ENCODE data around the gene CD74.

CD74 gene

GRCh38 chr5:150451594-150451993 is 38.9 kb upstream of the CD74 start:
- TF ChIP-seq POLR2AphosphoS5 (IDR thresholded peaks at IDR 0.05; ENCODE audit: low read depth, low read length) (no peak), REST (IDR thresholded peaks at IDR 0.05; ENCODE audit: insufficient read depth in 1 of 2, low read depth in 2 of 2, low read length in 2 of 2) (no peak), SIN3A (IDR thresholded peaks at IDR 0.05; ENCODE audit: borderline replicate concordance, insufficient read depth, low read length) (no peak), FOXP2 (optimal IDR thresholded peaks at IDR 0.05; ENCODE audit: borderline replicate concordance, extremely low read depth, extremely low read length, insufficient read depth) (no peak), TAF1 (IDR thresholded peaks at IDR 0.05; ENCODE audit: borderline replicate concordance, insufficient read depth, low read length) (no peak)

- TF ChIP-seq REST (IDR thresholded peaks at IDR 0.05; ENCODE audit: insufficient read depth in 1 of 2, low read depth in 2 of 2, low read length in 2 of 2) (peak; percentile 22 to 69; a peak in 2 of 4 replicates), SIN3A (IDR thresholded peaks at IDR 0.05; ENCODE audit: borderline replicate concordance, insufficient read depth, low read length) (0 out of 2 replicates have a peak, but pooled peaks have one; percentile 68), POLR2AphosphoS5 (IDR thresholded peaks at IDR 0.05; ENCODE audit: low read depth, low read length) (peak; percentile 95), FOXP2 (optimal IDR thresholded peaks at IDR 0.05; ENCODE audit: borderline replicate concordance, extremely low read depth, extremely low read length, insufficient read depth) (peak; percentile 64), TAF1 (IDR thresholded peaks at IDR 0.05; ENCODE audit: borderline replicate concordance, insufficient read depth, low read length) (peak; percentile 98)
Observed at GRCh38 chr5:150449517-150450339, 37.0 kb upstream of the CD74 start, which contains the start of gene RPS14. Gene RPS14, minus strand, starts transcription at chr5:150449739. Its CDS starts 2,006 bp downstream, at chr5:150447733.

- TF ChIP-seq POLR2AphosphoS5 (IDR thresholded peaks at IDR 0.05; ENCODE audit: low read depth, low read length), result no peak
- TF ChIP-seq TAF1 (IDR thresholded peaks at IDR 0.05; ENCODE audit: borderline replicate concordance, insufficient read depth, low read length), result no peak
- TF ChIP-seq FOXP2 (optimal IDR thresholded peaks at IDR 0.05; ENCODE audit: borderline replicate concordance, extremely low read depth, extremely low read length, insufficient read depth), result no peak
- TF ChIP-seq SIN3A (IDR thresholded peaks at IDR 0.05; ENCODE audit: borderline replicate concordance, insufficient read depth, low read length), result no peak
- no peak for TF ChIP-seq REST (IDR thresholded peaks at IDR 0.05; ENCODE audit: insufficient read depth in 1 of 2, low read depth in 2 of 2, low read length in 2 of 2)
Observed at GRCh38 chr5:150448952-150449516, 36.3 kb upstream of the CD74 start.

- TF ChIP-seq FOXP2 (optimal IDR thresholded peaks at IDR 0.05; ENCODE audit: borderline replicate concordance, extremely low read depth, extremely low read length, insufficient read depth) (no peak), TAF1 (IDR thresholded peaks at IDR 0.05; ENCODE audit: borderline replicate concordance, insufficient read depth, low read length) (no peak), POLR2AphosphoS5 (IDR thresholded peaks at IDR 0.05; ENCODE audit: low read depth, low read length) (0 out of 2 replicates have a peak, but pooled peaks have one; percentile 12)
Observed at GRCh38 chr5:150448334-150448733, 35.6 kb upstream of the CD74 start.

- no peak for TF ChIP-seq SIN3A (IDR thresholded peaks at IDR 0.05; ENCODE audit: borderline replicate concordance, insufficient read depth, low read length)
- TF ChIP-seq POLR2AphosphoS5 (IDR thresholded peaks at IDR 0.05; ENCODE audit: low read depth, low read length), result no peak
- TF ChIP-seq REST (IDR thresholded peaks at IDR 0.05; ENCODE audit: insufficient read depth in 1 of 2, low read depth in 2 of 2, low read length in 2 of 2), result no peak
- TF ChIP-seq TAF1 (IDR thresholded peaks at IDR 0.05; ENCODE audit: borderline replicate concordance, insufficient read depth, low read length), result no peak
- TF ChIP-seq FOXP2 (optimal IDR thresholded peaks at IDR 0.05; ENCODE audit: borderline replicate concordance, extremely low read depth, extremely low read length, insufficient read depth), result no peak
Observed at GRCh38 chr5:150447188-150447587, 34.5 kb upstream of the CD74 start.

All from PFSK-1 (cell line).